HepG2 (cell line): ENCODE data around the gene AMOTL1. TPM values are rescaled to one million over a fixed set of nuclear protein-coding genes. Genes with fewer than 3 reads are reported as not detected.

Experiments used
- ATAC-seq: fragments of 200-7000 bp; cut with Tn5 transposase; 3 replicates; pipeline ENCODE4 v1.9.1; 2020; ENCODE audit warnings: mild to moderate bottlenecking, moderate library complexity
- BruUV-seq: library from RNA; stranded (reverse); fragments of 400-500 nt; replicated peaks from 2 replicates; lab custom pipeline; 2021; lab: Mats Ljungman, UMichigan
- CTCF ChIA-PET: fragments of 300-600 bp; formaldehyde crosslinking; extraction: SDS; loops from one replicate; lab custom pipeline; 2021; ENCODE audit warnings: low total read pairs, inconsistent platforms, low intra/inter-chr PET ratio; lab: Yijun Ruan, JAX
- POLR2A ChIA-PET: fragments of 350-600 bp; sonication (Branson Sonifier 250); formaldehyde crosslinking; loops from one replicate; lab custom pipeline; 2020; ENCODE audit warnings: antibody characterized with exemption, inconsistent platforms; lab: Yijun Ruan, JAX
- DNase-seq: peaks from one replicate; pipeline ENCODE4 v3.0.0-alpha.2; 2015; ENCODE audit warnings: low spot score
- FAIRE-seq: peaks from 3 replicates; lab custom pipeline; 2011; peaks lifted over from hg19 to GRCh38; lab: Jason Lieb, UNC
- H2AFZ ChIP-seq: one replicate; pipeline ENCODE4 v1.6.1; 2011; ENCODE audit warnings: low read length, inconsistent platforms
- H3K27ac ChIP-seq: fragments of 300-600 bp; 3 replicates; pipeline ENCODE4 v1.8.0; 2011; ENCODE audit warnings: mixed run types, mild to moderate bottlenecking, mixed read lengths, low read length, inconsistent platforms; ENCODE audit not compliant: insufficient read depth; ENCODE audit errors: extremely low read length
- H3K27me3 ChIP-seq, 2 experiments: fragments of 200-600 bp in 1 of 2; 2 replicates in 1 of 2; 3 replicates in 1 of 2; pipeline versions ENCODE4 v1.6.0 to v1.8.0; 2011; ENCODE audit warnings: low read length in 2 of 2, mild to moderate bottlenecking in 2 of 2, moderate library complexity in 2 of 2, inconsistent platforms in 1 of 2; ENCODE audit not compliant: insufficient read depth in 2 of 2, control insufficient read depth in 1 of 2
- H3K36me3 ChIP-seq, 2 experiments: fragments of 200-600 bp in 1 of 2; replicated peaks in 1 of 2; 2 replicates in 1 of 2; 3 replicates in 1 of 2; pipeline versions ENCODE4 v1.5.1 to v1.8.0; 2011; ENCODE audit warnings: low read length in 2 of 2, inconsistent platforms in 1 of 2; ENCODE audit not compliant: insufficient read depth in 2 of 2, control insufficient read depth in 1 of 2
- H3K4me1 ChIP-seq: 2 replicates; pipeline ENCODE4 v1.5.1; 2012; ENCODE audit warnings: low read length, inconsistent platforms; ENCODE audit not compliant: insufficient read depth
- H3K4me2 ChIP-seq: 2 replicates; pipeline ENCODE4 v1.6.0; 2011; ENCODE audit warnings: low read depth, low read length, inconsistent platforms
- H3K4me3 ChIP-seq, 3 experiments: fragments of 200-600 bp in 1 of 3; sonication (generic), shearing (Covaris generic) in 1 of 3; replicated peaks in 1 of 3; 2 replicates each; pipeline ENCODE4 v1.5.1; 2011 to 2016; ENCODE audit warnings: low read length in 3 of 3, inconsistent platforms in 2 of 3, low read depth in 2 of 3, mild to moderate bottlenecking in 2 of 3, control low read depth in 1 of 3, mixed read lengths in 1 of 3; ENCODE audit not compliant: insufficient read depth in 1 of 3
- H3K79me2 ChIP-seq: one replicate; pipeline ENCODE4 v1.6.1; 2011; ENCODE audit warnings: low read length, inconsistent platforms; ENCODE audit not compliant: insufficient read depth
- H3K9ac ChIP-seq: 2 replicates; pipeline ENCODE4 v1.6.0; 2011; ENCODE audit warnings: mild to moderate bottlenecking, low read depth, low read length, inconsistent platforms; ENCODE audit not compliant: insufficient read depth
- H3K9me3 ChIP-seq: 2 replicates; pipeline ENCODE4 v1.5.1; 2012; ENCODE audit warnings: mild to moderate bottlenecking, low read length
- H4K20me1 ChIP-seq: 2 replicates; pipeline ENCODE4 v1.6.0; 2011; ENCODE audit warnings: inconsistent platforms, mild to moderate bottlenecking, low read length, moderate library complexity; ENCODE audit not compliant: insufficient read depth
- KIAA2018 ChIP-seq: sonication (generic); formaldehyde crosslinking; IDR thresholded peaks from 2 replicates; pipeline ENCODE4 v1.5.0; 2020; ENCODE audit warnings: mild to moderate bottlenecking, missing genetic modification reagents, borderline replicate concordance
- ZKSCAN8 ChIP-seq: IDR thresholded peaks from 2 replicates; pipeline ENCODE4 v1.6.1; 2016; ENCODE audit warnings: borderline replicate concordance, missing genetic modification reagents, missing compliant biosample characterization
- ZNF20 ChIP-seq: sonication (generic); formaldehyde crosslinking; IDR thresholded peaks from 2 replicates; pipeline ENCODE4 v1.4.0; 2020; ENCODE audit warnings: mild to moderate bottlenecking, moderate library complexity, missing genetic modification reagents
- ZNF333 ChIP-seq: sonication (generic); formaldehyde crosslinking; IDR thresholded peaks from 2 replicates; pipeline ENCODE4 v1.4.0; 2020; ENCODE audit warnings: mild to moderate bottlenecking, missing genetic modification reagents, borderline replicate concordance
- in situ Hi-C: cut with HindIII; loops from 2 replicates; pipeline ENCODE4 v1.10.0; 2017; ENCODE audit warnings: low pct_unique_long_range_greater_than_20kb; ENCODE audit not compliant: extremely low pct_ligation_motif_present
- intact Hi-C: fragments of 100-400 bp; cut with micrococcal nuclease; formaldehyde crosslinking; loops from one replicate; pipeline ENCODE4 v1.10.0; 2022; ENCODE audit not compliant: unreplicated experiment
- polyA plus RNA-seq, 8 experiments: library from polyadenylated mRNA; depleted of rRNA in 3 of 8; stranded (reverse) in 7 of 8; unstranded in 1 of 8; fragments of >200 nt; fragmentation: Illumina TruSeq in 4 of 8; extraction: Trizol in 4 of 8; gene quantifications; 2 replicates each; pipeline versions ENCODE4 v1.2.1 to v1.2.3, GENCODE V29; 2011 to 2016; ENCODE audit warnings: low read depth in 4 of 8, missing spikeins in 1 of 8, mixed read lengths in 1 of 8; ENCODE audit not compliant: insufficient read depth in 1 of 8
- total RNA-seq, 5 experiments: library from RNA; depleted of rRNA; stranded (reverse); fragments of >200 nt; fragmentation: Illumina TruSeq; extraction: Trizol; gene quantifications; 2 replicates each; pipeline ENCODE4 v1.2.3, GENCODE V29; 2016; ENCODE audit warnings: low read depth in 1 of 5

The AMOTL1 gene
- total and polyA plus RNA-seq, 2 of the 13 experiments (the other 11 are each of a cell fraction or from before 2014, with no cell fraction given): 0.01 to 0.20 TPM

DNA sequence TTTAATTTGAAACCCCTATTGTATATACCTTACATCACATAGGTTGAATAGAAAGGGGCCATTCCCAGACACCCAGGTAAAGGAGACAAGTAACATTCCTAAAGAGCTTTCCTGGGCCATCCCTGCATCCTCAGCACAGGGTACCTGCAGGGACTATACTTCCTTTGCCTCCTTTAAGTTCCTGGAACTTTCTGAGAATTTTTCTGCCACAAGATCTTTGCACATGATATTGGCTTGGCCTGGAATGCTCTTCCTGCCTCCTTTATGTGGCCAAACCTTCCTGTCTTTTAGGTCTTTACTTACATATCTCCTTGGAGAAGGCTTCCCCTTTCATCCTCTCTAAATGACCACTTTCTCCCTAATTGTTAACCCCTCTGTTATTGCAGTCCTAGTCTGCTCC lies 7.9 kb upstream of the AMOTL1 start:
- Histone ChIP-seq H3K4me2 (no peak overlapping the region), H3K27me3 (no peaks in the 10 kb centered on the region), H3K9ac (no peak overlapping the region)
- TF ChIP-seq ZNF333 (no peak), ZNF20 (CRISPR knock-in tag) (no peak), KIAA2018 (CRISPR knock-in tag) (no peak), ZKSCAN8 (CRISPR knock-in tag) (no peak)
- TF ChIP-seq, all 625 proteins: peak for 0
- Histone ChIP-seq H3K27ac (no peak overlapping the region), H3K9me3 (no peaks in the 10 kb centered on the region), H3K4me1 (no peaks in the 10 kb centered on the region), H3K36me3 (no peaks in the 10 kb centered on the region), H4K20me1 (no peaks in the 10 kb centered on the region), H2AFZ (no peak overlapping the region), H3K4me3 (no peak overlapping the region), H3K79me2 (no peaks in the 10 kb centered on the region)
- POLR2A ChIA-PET: no interaction called here
- intact Hi-C loops: no loop called here
- CTCF ChIA-PET: no interaction called here
- DNase-seq (no peak), ATAC-seq (no peak), FAIRE-seq (no peak)
- in situ Hi-C loops: no loop called here
- no TSS peak for BruUV-seq
